ENCODE results near the gene PRDX4. TPM values are rescaled to one million over a fixed set of nuclear protein-coding genes. Genes with fewer than 3 reads are reported as not detected.
"Not testable (repeated sequence)": the region's sequence is repeated elsewhere in the genome, so short reads cannot be mapped to it uniquely, and the experiment has no call there.

The PRDX4 gene
- total and polyA plus RNA-seq, 10 of the 15 experiments (the other 5 are each of a cell fraction or from before 2014, with no cell fraction given) = 11.1 to 121 (median 59.1) TPM

GRCh38 chrX:23659339-23659738, 8.0 kb upstream of the PRDX4 start:
- Histone ChIP-seq H2AFZ (ENCODE audit: control insufficient read depth, low read depth, low read length) (no peak overlapping the region), H3K36me3 (ENCODE audit: control insufficient read depth in 2 of 2, insufficient read depth in 2 of 2, low read length in 1 of 2) (no peaks in the 10 kb centered on the region), H3K27me3 (replicated peaks in 1 of 2; ENCODE audit: control insufficient read depth in 2 of 2, insufficient read depth in 2 of 2, low read length in 1 of 2) (no peaks in the 10 kb centered on the region), H4K20me1 (ENCODE audit: control insufficient read depth, insufficient read depth) (no peaks in the 10 kb centered on the region), H3K4me2 (ENCODE audit: control insufficient read depth, insufficient read depth) (no peak overlapping the region), H3K27ac (ENCODE audit: control insufficient read depth, insufficient read depth) (no peak overlapping the region), H3K9ac (ENCODE audit: control insufficient read depth, insufficient read depth, low read length) (no peak overlapping the region), H3K4me1 (ENCODE audit: control insufficient read depth, insufficient read depth, low read length) (peaks cover 8% of the 10 kb centered on the region), H3K4me3 (no peak overlapping the region), H3K79me2 (ENCODE audit: control insufficient read depth, insufficient read depth, low read length) (no peaks in the 10 kb centered on the region), H3K9me3 (replicated peaks; ENCODE audit: control insufficient read depth, insufficient read depth, low read length) (no peaks in the 10 kb centered on the region)
- FAIRE-seq = no peak
- TF ChIP-seq NFXL1 (IDR thresholded peaks at IDR 0.05; ENCODE audit: borderline replicate concordance) (no peak), CTCF (IDR thresholded peaks at IDR 0.05 in 2 of 3, conservative IDR thresholded peaks at IDR 0.05 in 1 of 3; ENCODE audit: control insufficient read depth in 2 of 3, extremely low read depth in 1 of 3, insufficient read depth in 1 of 3, low read depth in 3 of 3, low read length in 3 of 3) (no peak), MXI1 (IDR thresholded peaks at IDR 0.05; ENCODE audit: low read depth, low read length) (no peak), ZBED1 (IDR thresholded peaks at IDR 0.05; ENCODE audit: borderline replicate concordance) (no peak), HCFC1 (IDR thresholded peaks at IDR 0.05; ENCODE audit: low read length) (no peak), TBL1XR1 (IDR thresholded peaks at IDR 0.05; ENCODE audit: low read depth, low read length) (no peak), YBX1 (IDR thresholded peaks at IDR 0.05) (no peak), MLLT1 (IDR thresholded peaks at IDR 0.05) (no peak)
- intact Hi-C loops (cut with micrococcal nuclease; ENCODE audit: unreplicated experiment) (no loop called here), in situ Hi-C loops (cut with MboI) (no loop called here)
- no peak for ATAC-seq
- WGBS (ENCODE audit: insufficient coverage, insufficient replicate concordance, low lambda C conversion rate, missing lambda C conversion rate) = 49% methylated on average over 4 of the region's 4 CpGs
- SMC1A ChIA-PET (ENCODE audit: uncharacterized antibody, unreplicated experiment) = no interaction called here
- RAD21 ChIA-PET (ENCODE audit: unreplicated experiment) = no interaction called here
- no TSS peak for BruUV-seq (replicated peaks)
- CTCF ChIA-PET = no interaction called here
- POLR2A ChIA-PET = no interaction called here
- DNase-seq (ENCODE audit: low read depth, low spot score) = no peak

GRCh38 chrX:23660083-23660765, 7.1 kb upstream of the PRDX4 start:
- H2AFZ ChIP-seq (ENCODE audit: control insufficient read depth, low read depth, low read length); BruUV-seq (replicated peaks); H3K9ac ChIP-seq (ENCODE audit: control insufficient read depth, insufficient read depth, low read length); SMC1A ChIA-PET (ENCODE audit: uncharacterized antibody, unreplicated experiment); H3K4me3 ChIP-seq; H3K36me3 ChIP-seq (ENCODE audit: control insufficient read depth in 2 of 2, insufficient read depth in 2 of 2, low read length in 1 of 2); H3K79me2 ChIP-seq (ENCODE audit: control insufficient read depth, insufficient read depth, low read length); RAD21 ChIA-PET (ENCODE audit: unreplicated experiment); H3K27me3 ChIP-seq (replicated peaks in 1 of 2; ENCODE audit: control insufficient read depth in 2 of 2, insufficient read depth in 2 of 2, low read length in 1 of 2); H4K20me1 ChIP-seq (ENCODE audit: control insufficient read depth, insufficient read depth); H3K4me2 ChIP-seq (ENCODE audit: control insufficient read depth, insufficient read depth); H3K27ac ChIP-seq (ENCODE audit: control insufficient read depth, insufficient read depth); POLR2A ChIA-PET; ATAC-seq; FAIRE-seq; H3K4me1 ChIP-seq (ENCODE audit: control insufficient read depth, insufficient read depth, low read length); DNase-seq (ENCODE audit: low read depth, low spot score); H3K9me3 ChIP-seq (replicated peaks; ENCODE audit: control insufficient read depth, insufficient read depth, low read length); in situ Hi-C loops (cut with MboI); CTCF ChIA-PET: not testable (repeated sequence)
- WGBS (ENCODE audit: insufficient coverage, insufficient replicate concordance, low lambda C conversion rate, missing lambda C conversion rate) = 34% methylated on average over 6 of the region's 8 CpGs
- intact Hi-C loops (cut with micrococcal nuclease; ENCODE audit: unreplicated experiment) = loop anchor here (10.0 kb wide), 1 partner anchor 165 kb away; no protein-coding TSS in a partner anchor

All from GM12878 (cell line).